ENCODE results near the gene PPM1M. TPM values are rescaled to one million over a fixed set of nuclear protein-coding genes. Genes with fewer than 3 reads are reported as not detected.

The PPM1M gene
- total RNA-seq, 1 donor: 20.3 TPM

DNA sequence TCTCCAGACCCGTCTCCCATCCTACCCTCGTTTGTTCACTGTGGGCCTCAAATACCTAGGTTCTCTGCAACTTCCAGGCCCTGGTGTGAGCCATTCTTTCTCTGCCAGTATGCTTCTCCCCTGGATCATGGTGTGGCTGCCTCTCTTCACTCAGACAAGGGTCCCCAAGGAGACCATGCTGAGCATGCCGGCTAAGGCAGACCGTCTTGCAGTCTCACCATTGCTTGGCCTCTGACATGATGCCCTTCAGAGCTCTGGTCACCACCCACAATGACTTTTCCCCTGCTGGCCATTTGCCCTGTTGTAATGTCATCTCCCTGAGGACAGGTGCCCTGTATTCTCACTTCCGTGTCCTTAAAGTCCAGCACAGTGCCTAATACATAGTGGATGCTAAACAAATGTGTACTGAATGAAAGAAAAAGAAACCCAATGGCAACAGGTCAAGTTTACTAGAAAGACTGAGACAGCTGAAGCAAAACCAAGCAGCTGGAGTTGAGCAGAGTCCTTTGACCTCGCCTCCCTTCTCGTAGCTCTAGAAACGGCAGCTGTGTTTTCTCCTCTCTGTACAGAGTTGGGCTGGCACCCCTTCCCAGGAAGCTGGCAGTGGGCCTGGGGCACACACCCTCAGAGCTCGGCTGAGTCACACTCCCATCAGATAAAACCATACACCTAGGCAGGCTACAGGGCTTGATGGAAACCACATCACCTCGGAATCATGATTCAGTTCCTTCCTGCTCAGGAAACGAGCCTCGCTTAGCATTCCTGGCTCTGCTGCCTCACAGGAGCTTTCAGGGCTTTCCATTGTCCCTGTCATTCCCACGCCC is 28.8 kb upstream of the PPM1M start:
- DNase-seq (ENCODE audit: low read depth): peak; percentile 87
- H3K4me3 ChIP-seq (ENCODE audit: low read depth, low read length): no peak overlapping the region
- TF ChIP-seq, protein P1, sequence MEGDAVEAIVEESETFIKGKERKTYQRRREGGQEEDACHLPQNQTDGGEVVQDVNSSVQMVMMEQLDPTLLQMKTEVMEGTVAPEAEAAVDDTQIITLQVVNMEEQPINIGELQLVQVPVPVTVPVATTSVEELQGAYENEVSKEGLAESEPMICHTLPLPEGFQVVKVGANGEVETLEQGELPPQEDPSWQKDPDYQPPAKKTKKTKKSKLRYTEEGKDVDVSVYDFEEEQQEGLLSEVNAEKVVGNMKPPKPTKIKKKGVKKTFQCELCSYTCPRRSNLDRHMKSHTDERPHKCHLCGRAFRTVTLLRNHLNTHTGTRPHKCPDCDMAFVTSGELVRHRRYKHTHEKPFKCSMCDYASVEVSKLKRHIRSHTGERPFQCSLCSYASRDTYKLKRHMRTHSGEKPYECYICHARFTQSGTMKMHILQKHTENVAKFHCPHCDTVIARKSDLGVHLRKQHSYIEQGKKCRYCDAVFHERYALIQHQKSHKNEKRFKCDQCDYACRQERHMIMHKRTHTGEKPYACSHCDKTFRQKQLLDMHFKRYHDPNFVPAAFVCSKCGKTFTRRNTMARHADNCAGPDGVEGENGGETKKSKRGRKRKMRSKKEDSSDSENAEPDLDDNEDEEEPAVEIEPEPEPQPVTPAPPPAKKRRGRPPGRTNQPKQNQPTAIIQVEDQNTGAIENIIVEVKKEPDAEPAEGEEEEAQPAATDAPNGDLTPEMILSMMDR (IDR thresholded peaks at IDR 0.05; ENCODE audit: insufficient read depth, low read depth, low read length): no peak

DNA sequence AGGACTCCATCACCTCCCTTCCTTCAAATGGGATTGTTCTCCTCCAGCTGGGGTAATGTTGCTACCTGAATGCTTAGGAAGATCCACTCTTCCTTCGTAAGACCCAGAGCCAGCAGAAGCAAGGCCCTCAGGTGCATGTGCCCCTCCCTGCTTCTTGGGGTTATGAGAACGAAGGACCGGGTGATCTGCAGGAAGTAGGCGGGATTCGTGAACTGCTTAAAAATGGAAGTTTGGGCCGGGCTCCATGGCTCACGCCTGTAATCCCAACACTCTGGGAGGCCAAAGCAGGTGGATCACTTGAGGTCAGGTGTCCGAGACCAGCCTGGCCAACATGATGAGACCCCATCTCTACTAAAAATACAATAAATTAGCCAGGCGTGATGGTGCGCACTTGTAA is 28.2 kb upstream of the PPM1M start:
- TF ChIP-seq, protein P1 (IDR thresholded peaks at IDR 0.05; ENCODE audit: insufficient read depth, low read depth, low read length): no peak
- no peak overlapping the region for H3K4me3 ChIP-seq (ENCODE audit: low read depth, low read length)
- no peak for DNase-seq (ENCODE audit: low read depth)

DNA sequence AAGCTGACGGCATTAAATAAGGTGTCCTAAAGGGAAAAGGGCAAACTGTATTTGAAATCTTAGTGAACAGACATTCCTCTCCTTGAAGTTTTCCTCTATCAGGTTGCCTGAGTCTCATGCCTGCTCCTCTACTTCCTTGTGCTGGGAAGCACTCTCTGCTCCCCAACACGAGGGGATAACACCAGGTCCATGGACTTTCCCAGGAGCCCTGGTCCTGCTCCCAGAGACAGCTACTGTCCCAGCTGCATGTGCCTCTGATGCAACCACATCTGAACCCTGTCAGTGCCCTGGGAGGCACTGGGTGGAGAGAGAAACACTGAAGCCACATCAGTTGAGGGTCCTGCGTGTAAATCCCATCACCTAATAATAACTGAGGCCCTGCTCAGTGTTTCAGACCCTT is 27.5 kb upstream of the PPM1M start:
- DNase-seq (ENCODE audit: low read depth): no peak
- TF ChIP-seq, protein P1 (IDR thresholded peaks at IDR 0.05; ENCODE audit: insufficient read depth, low read depth, low read length): no peak
- no peak overlapping the region for H3K4me3 ChIP-seq (ENCODE audit: low read depth, low read length)

DNA sequence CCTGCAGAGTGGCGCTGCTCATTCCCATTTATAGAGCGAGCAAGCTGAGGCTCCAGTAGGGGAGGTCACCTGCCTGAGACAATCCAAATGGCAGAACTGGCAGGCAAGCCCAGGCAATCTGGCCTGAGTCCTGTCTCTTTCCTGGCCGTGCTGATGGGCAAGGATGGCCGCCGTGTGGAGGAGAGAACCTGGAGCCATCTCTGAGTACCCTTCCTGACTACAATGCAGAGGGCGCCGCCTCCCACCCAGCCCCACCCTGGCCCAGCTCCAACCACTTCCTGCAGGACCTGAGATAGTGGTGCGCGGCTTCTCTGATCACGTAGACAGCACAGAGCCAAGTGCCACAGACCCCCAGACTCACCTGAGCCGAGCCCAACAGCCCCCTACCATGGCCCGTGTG is 27.1 kb upstream of the PPM1M start:
- H3K4me3 ChIP-seq (ENCODE audit: low read depth, low read length): no peak overlapping the region
- TF ChIP-seq, protein P1 (IDR thresholded peaks at IDR 0.05; ENCODE audit: insufficient read depth, low read depth, low read length): no peak
- no peak for DNase-seq (ENCODE audit: low read depth)

DNA sequence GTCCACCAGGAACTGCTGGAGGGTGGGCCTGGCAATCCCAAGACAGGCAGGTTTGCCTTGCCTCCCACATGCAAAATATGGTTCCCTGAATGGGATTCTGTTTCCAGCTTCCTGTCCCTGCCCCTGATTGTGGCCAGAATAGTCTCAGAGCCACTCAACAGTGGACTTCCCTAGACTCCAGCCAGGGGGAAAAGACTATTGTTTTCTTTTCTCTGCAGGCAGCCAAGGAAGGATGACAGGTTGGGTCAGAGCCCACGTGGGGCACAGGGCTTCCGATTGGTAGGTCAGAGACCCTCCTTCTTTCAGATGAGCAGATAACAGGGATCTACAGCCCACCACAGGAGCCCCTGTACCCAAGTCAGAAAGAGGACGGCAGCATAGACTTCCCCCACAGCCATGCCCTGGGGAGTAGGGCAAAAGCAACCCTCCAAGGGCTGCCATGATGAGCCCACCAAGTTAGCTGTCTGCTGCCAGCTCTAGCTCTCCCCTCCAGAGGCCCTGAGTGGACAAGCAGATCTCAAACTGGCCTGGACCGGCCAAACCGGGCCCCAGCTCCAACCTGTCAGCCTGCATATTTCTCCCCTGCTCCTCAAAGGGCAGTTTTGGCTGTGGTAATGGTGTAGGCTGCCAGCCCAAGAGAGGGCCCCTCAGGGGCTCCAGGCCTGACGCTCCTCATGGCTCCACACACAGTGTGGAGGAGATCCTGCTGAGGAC is 26.5 kb upstream of the PPM1M start:
- DNase-seq (ENCODE audit: low read depth): no peak
- TF ChIP-seq, protein P1 (IDR thresholded peaks at IDR 0.05; ENCODE audit: insufficient read depth, low read depth, low read length): no peak

DNA sequence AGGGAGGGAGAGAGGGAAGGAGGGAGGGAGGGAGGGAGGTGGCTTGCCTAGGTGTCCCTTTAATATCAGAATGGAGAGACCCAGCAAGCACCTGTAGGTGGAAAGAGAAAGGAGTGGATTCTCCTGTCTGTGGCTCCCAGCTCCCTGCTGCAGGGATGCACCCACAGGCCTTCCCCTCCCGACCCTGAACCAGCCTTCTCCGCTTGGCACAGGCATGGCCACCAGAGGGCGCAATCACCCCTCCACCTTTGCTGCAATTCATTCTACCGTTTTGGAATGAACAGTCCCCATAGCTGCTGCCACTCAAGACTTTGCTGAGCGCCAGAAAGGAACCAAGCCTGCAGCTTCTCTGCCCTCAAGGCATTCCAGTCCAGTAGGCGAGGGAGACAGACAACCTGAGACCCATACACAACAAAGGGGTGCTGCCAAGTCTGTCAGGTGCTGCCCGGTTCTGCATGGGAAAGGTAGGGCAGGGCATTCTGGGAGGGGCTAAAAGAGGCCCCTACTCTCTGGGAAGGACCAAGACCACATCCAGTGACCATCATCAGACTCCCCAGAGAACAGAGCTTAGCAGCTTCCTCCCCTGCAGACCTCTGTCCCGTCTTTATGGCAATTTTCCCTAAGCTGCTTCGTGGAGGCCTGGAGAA is 25.1 kb upstream of the PPM1M start:
- no peak overlapping the region for H3K4me3 ChIP-seq (ENCODE audit: low read depth, low read length)
- DNase-seq (ENCODE audit: low read depth): peak; percentile 67
- TF ChIP-seq, protein P1 (IDR thresholded peaks at IDR 0.05; ENCODE audit: insufficient read depth, low read depth, low read length): peak; percentile 91

More for the DNA sequence above, 26.5 kb upstream of the PPM1M start:
- no peak overlapping the region for H3K4me3 ChIP-seq (ENCODE audit: low read depth, low read length)

Measured in fibroblast of villous mesenchyme (primary cell).